HEK293T (cell line): ENCODE measurements around the gene GIGYF2.

Experiments
- ARNT ChIP-seq: fragments of 450-650 bp; IDR thresholded peaks from 2 replicates; pipeline ENCODE4 v1.6.1; 2017; ENCODE audit warnings: mild to moderate bottlenecking
- BHLHE40 ChIP-seq: fragments of 450-650 bp; IDR thresholded peaks from 2 replicates; pipeline ENCODE4 v1.6.1; 2016; ENCODE audit warnings: mild to moderate bottlenecking, moderate library complexity, borderline replicate concordance
- CTBP1 ChIP-seq: fragments of 450-650 bp; IDR thresholded peaks from 2 replicates; pipeline ENCODE4 v1.6.1; 2016; ENCODE audit warnings: borderline replicate concordance
- ELF4 ChIP-seq: fragments of 450-650 bp; IDR thresholded peaks from 2 replicates; pipeline ENCODE4 v1.6.1; 2017; ENCODE audit warnings: antibody characterized with exemption
- FOXK2 ChIP-seq: fragments of 450-650 bp; IDR thresholded peaks from 2 replicates; pipeline ENCODE4 v1.6.1; 2016; ENCODE audit warnings: mild to moderate bottlenecking
- FOXM1 ChIP-seq: fragments of 450-650 bp; IDR thresholded peaks from 2 replicates; pipeline ENCODE4 v1.6.1; 2017; ENCODE audit warnings: mild to moderate bottlenecking, borderline replicate concordance
- L3MBTL2 ChIP-seq: fragments of 450-650 bp; conservative IDR thresholded peaks from 2 replicates; pipeline ENCODE4 v1.6.1; 2016; ENCODE audit warnings: mild to moderate bottlenecking
- LEF1 ChIP-seq: fragments of 450-650 bp; IDR thresholded peaks from 2 replicates; pipeline ENCODE4 v1.6.1; 2017; ENCODE audit warnings: mild to moderate bottlenecking, borderline replicate concordance
- NFRKB ChIP-seq: fragments of 450-650 bp; IDR thresholded peaks from 2 replicates; pipeline ENCODE4 v1.6.1; 2016; ENCODE audit warnings: mild to moderate bottlenecking, moderate library complexity
- SP1 ChIP-seq: fragments of 450-650 bp; IDR thresholded peaks from 2 replicates; pipeline ENCODE4 v1.6.1; 2017
- SUZ12 ChIP-seq: fragments of 450-650 bp; IDR thresholded peaks from 2 replicates; pipeline ENCODE4 v1.6.1; 2016; ENCODE audit warnings: mild to moderate bottlenecking
- TARDBP ChIP-seq: fragments of 450-650 bp; IDR thresholded peaks from 2 replicates; pipeline ENCODE4 v1.6.1; 2016
- ZNF384 ChIP-seq: fragments of 450-650 bp; IDR thresholded peaks from 2 replicates; pipeline ENCODE4 v1.6.1; 2016
- TF ChIP-seq, protein P1 (sequence below): fragments of 450-650 bp; IDR thresholded peaks from 2 replicates; pipeline ENCODE4 v1.6.1; 2016

DNA sequence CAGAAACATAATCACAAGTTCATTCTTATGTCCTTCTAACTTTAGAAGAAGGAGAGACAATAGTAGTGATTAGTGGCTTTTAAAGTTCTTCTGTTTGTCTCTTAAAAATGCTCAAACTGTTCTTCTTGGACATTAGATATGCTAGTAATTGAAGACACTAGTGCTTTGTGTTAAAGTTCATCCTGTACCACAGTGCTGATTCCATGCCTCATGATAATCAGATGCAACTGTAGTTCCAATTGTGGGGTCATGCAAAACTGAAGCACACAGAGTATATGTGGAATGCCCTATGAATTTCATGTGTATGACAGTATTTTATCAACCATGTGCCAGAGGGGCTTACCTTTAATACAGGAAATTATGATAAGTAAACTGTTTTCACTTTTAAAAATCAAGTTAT, 90.7 kb downstream of the GIGYF2 start:
- TF ChIP-seq SUZ12: no peak
- no peak for TF ChIP-seq TARDBP
- no peak for TF ChIP-seq FOXK2
- no peak for TF ChIP-seq ELF4
- no peak for TF ChIP-seq ARNT
- no peak for TF ChIP-seq LEF1
- TF ChIP-seq SP1: no peak
- no peak for TF ChIP-seq BHLHE40
- TF ChIP-seq ZNF384: no peak
- TF ChIP-seq NFRKB: no peak
- TF ChIP-seq, protein P1, sequence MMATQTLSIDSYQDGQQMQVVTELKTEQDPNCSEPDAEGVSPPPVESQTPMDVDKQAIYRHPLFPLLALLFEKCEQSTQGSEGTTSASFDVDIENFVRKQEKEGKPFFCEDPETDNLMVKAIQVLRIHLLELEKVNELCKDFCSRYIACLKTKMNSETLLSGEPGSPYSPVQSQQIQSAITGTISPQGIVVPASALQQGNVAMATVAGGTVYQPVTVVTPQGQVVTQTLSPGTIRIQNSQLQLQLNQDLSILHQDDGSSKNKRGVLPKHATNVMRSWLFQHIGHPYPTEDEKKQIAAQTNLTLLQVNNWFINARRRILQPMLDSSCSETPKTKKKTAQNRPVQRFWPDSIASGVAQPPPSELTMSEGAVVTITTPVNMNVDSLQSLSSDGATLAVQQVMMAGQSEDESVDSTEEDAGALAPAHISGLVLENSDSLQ: no peak
- no peak for TF ChIP-seq FOXM1
- no peak for TF ChIP-seq CTBP1
- no peak for TF ChIP-seq L3MBTL2
